HepG2 (cell line): ENCODE results near the gene MRPL14. TPM values are rescaled to one million over a fixed set of nuclear protein-coding genes. Genes with fewer than 3 reads are reported as not detected.

Experiments used
- BHLHE40 ChIP-seq: IDR thresholded peaks from 2 replicates; pipeline ENCODE4 v1.6.1; 2011; ENCODE audit warnings: low read length, improper control_type of control experiment
- CENPX ChIP-seq: sonication (generic); formaldehyde crosslinking; IDR thresholded peaks from 2 replicates; pipeline ENCODE4 v1.9.0; 2021; ENCODE audit warnings: mild to moderate bottlenecking, missing genetic modification reagents, moderate library complexity
- ELF3 ChIP-seq: IDR thresholded peaks from 2 replicates; pipeline ENCODE4 v1.6.1; 2016; ENCODE audit warnings: missing genetic modification reagents, missing compliant biosample characterization
- GTF3A ChIP-seq: sonication (generic); formaldehyde crosslinking; conservative IDR thresholded peaks from 2 replicates; pipeline ENCODE4 v1.4.0; 2020; ENCODE audit warnings: mild to moderate bottlenecking, missing genetic modification reagents
- IKZF4 ChIP-seq: sonication (generic); formaldehyde crosslinking; IDR thresholded peaks from 2 replicates; pipeline ENCODE4 v1.5.1; 2020; ENCODE audit warnings: borderline replicate concordance, mild to moderate bottlenecking, low read depth, missing genetic modification reagents; ENCODE audit errors: not compliant biosample characterization
- KMT2A ChIP-seq: sonication (generic); formaldehyde crosslinking; IDR thresholded peaks from 2 replicates; pipeline ENCODE4 v1.4.0; 2020; ENCODE audit warnings: missing genetic modification reagents
- MED8 ChIP-seq: sonication (generic); formaldehyde crosslinking; IDR thresholded peaks from 2 replicates; pipeline ENCODE4 v1.8.1; 2023; ENCODE audit warnings: mild to moderate bottlenecking, missing genetic modification reagents; ENCODE audit not compliant: insufficient replicate concordance
- NR2F2 ChIP-seq: IDR thresholded peaks from 2 replicates; pipeline ENCODE4 v1.6.1; 2012; ENCODE audit warnings: low read depth, inconsistent platforms, borderline replicate concordance
- RBFOX2 ChIP-seq: fragments of 200-400 bp; formaldehyde crosslinking; IDR thresholded peaks from 2 replicates; pipeline ENCODE4 v1.6.1; 2017; ENCODE audit warnings: low read depth, mild to moderate bottlenecking, low read length
- SMAD1 ChIP-seq: sonication (generic); formaldehyde crosslinking; IDR thresholded peaks from 2 replicates; pipeline ENCODE4 v1.4.0; 2020; ENCODE audit warnings: missing genetic modification reagents, low read depth, mild to moderate bottlenecking, borderline replicate concordance
- SMAD3 ChIP-seq: sonication (generic); formaldehyde crosslinking; IDR thresholded peaks from 2 replicates; pipeline ENCODE4 v1.4.0; 2020; ENCODE audit warnings: missing genetic modification reagents
- SRSF4 ChIP-seq: fragments of 200-400 bp; formaldehyde crosslinking; IDR thresholded peaks from one replicate; pipeline ENCODE4 v1.6.1; 2018; ENCODE audit warnings: mild to moderate bottlenecking, low read depth, low read length, moderate library complexity; ENCODE audit not compliant: poor library complexity, severe bottlenecking
- SRSF9 ChIP-seq: fragments of 200-400 bp; formaldehyde crosslinking; IDR thresholded peaks from 2 replicates; pipeline ENCODE4 v1.6.1; 2018; ENCODE audit warnings: borderline replicate concordance, mild to moderate bottlenecking, low read depth, low read length; ENCODE audit not compliant: insufficient read depth, poor library complexity, severe bottlenecking
- SYNCRIP ChIP-seq: fragments of 200-400 bp; formaldehyde crosslinking; IDR thresholded peaks from 2 replicates; pipeline ENCODE4 v1.6.1; 2018; ENCODE audit warnings: mild to moderate bottlenecking, low read depth, low read length; ENCODE audit not compliant: insufficient read depth
- TCF12 ChIP-seq, 2 experiments: fragments of 450-650 bp in 1 of 2; sonication (generic) in 1 of 2; formaldehyde crosslinking in 1 of 2; IDR thresholded peaks; 2 replicates each; pipeline versions ENCODE4 v1.6.1 to v1.8.0; 2017 to 2022; ENCODE audit warnings: antibody characterized with exemption in 1 of 2, mild to moderate bottlenecking in 1 of 2, missing genetic modification reagents in 1 of 2, moderate library complexity in 1 of 2
- ZFP41 ChIP-seq: sonication (generic); formaldehyde crosslinking; IDR thresholded peaks from 2 replicates; pipeline ENCODE4 v1.4.0; 2020; ENCODE audit warnings: mild to moderate bottlenecking, missing genetic modification reagents, borderline replicate concordance
- ZNF225 ChIP-seq: sonication (generic); formaldehyde crosslinking; IDR thresholded peaks from 2 replicates; pipeline ENCODE4 v1.4.0; 2020; ENCODE audit warnings: mild to moderate bottlenecking, missing genetic modification reagents
- ZNF232 ChIP-seq: sonication (generic); formaldehyde crosslinking; IDR thresholded peaks from 2 replicates; pipeline ENCODE4 v1.4.0; 2020; ENCODE audit warnings: missing genetic modification reagents, borderline replicate concordance
- ZNF276 ChIP-seq: sonication (generic); formaldehyde crosslinking; IDR thresholded peaks from 2 replicates; pipeline ENCODE4 v1.4.0; 2020; ENCODE audit warnings: mild to moderate bottlenecking, low read depth, missing genetic modification reagents
- ZNF354B ChIP-seq: sonication (generic); formaldehyde crosslinking; IDR thresholded peaks from 2 replicates; pipeline ENCODE4 v1.8.0; 2022; ENCODE audit warnings: mild to moderate bottlenecking, missing genetic modification reagents
- ZNF468 ChIP-seq: sonication (generic); formaldehyde crosslinking; IDR thresholded peaks from 2 replicates; pipeline ENCODE4 v1.8.0; 2022; ENCODE audit warnings: mild to moderate bottlenecking, moderate library complexity, missing genetic modification reagents
- ZNF557 ChIP-seq: sonication (generic); formaldehyde crosslinking; IDR thresholded peaks from 2 replicates; pipeline ENCODE4 v1.4.0; 2020; ENCODE audit warnings: missing genetic modification reagents
- ZNF670 ChIP-seq: sonication (generic); formaldehyde crosslinking; IDR thresholded peaks from 2 replicates; pipeline ENCODE4 v1.8.0; 2022; ENCODE audit warnings: mild to moderate bottlenecking, missing genetic modification reagents, borderline replicate concordance
- polyA plus RNA-seq, 8 experiments: library from polyadenylated mRNA; depleted of rRNA in 3 of 8; stranded (reverse) in 7 of 8; unstranded in 1 of 8; fragments of >200 nt; fragmentation: Illumina TruSeq in 4 of 8; extraction: Trizol in 4 of 8; gene quantifications; 2 replicates each; pipeline versions ENCODE4 v1.2.1 to v1.2.3, GENCODE V29; 2011 to 2016; ENCODE audit warnings: low read depth in 4 of 8, missing spikeins in 1 of 8, mixed read lengths in 1 of 8; ENCODE audit not compliant: insufficient read depth in 1 of 8
- total RNA-seq, 5 experiments: library from RNA; depleted of rRNA; stranded (reverse); fragments of >200 nt; fragmentation: Illumina TruSeq; extraction: Trizol; gene quantifications; 2 replicates each; pipeline ENCODE4 v1.2.3, GENCODE V29; 2016; ENCODE audit warnings: low read depth in 1 of 5
- TF ChIP-seq, protein P1 (sequence below): sonication (generic); formaldehyde crosslinking; IDR thresholded peaks from 2 replicates; pipeline ENCODE4 v1.4.0; 2020; ENCODE audit warnings: mild to moderate bottlenecking, missing genetic modification reagents, borderline replicate concordance
- TF ChIP-seq, protein P2 (sequence below): sonication (generic); formaldehyde crosslinking; IDR thresholded peaks from 2 replicates; pipeline ENCODE4 v1.4.0; 2020; ENCODE audit warnings: mild to moderate bottlenecking, low read depth, missing genetic modification reagents

Gene MRPL14
- total and polyA plus RNA-seq, 2 of the 13 experiments (the other 11 are each of a cell fraction or from before 2014, with no cell fraction given): 157 to 178 TPM

DNA sequence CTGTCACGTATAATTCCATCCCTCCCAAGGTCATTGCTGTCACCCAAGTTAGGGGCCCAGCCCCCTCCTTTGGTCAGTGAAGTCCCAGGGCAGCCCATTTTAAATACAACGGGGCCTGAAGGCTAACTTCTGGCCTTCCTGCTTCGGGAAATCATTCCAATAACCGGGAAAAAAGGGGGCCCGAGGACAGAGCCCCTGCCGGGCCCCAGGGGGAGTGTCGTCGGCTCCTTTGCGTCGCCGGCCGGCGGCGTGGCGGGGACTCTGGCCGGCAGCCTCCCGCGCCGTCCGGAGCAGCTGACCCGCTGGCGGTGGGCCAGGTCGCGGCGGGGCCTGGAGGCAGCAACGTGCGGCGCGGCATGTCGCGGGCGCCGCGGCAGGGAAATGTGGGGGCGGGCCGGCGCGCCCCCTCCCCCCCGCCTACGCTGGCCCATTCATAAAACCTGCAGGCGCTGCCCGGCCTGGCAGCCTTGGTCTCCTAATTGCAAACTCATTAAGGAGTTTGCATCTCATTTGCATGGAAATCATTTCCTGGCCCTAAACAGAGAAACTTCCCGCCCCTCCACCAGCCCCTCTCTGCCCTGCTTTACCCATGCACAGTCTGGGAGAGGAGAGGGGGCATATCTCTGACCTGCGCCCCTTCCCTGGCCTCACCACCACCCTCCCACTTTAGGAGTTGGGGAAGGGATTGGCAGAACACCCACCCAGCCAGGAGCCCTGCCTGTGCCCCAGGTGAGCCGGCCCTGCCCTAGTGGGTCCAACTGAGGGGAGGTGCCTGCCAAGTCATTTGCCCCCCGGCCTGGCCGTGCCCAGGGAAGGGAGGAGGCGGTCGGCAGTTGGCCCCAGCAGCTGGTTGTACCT, 50.7 kb downstream of the MRPL14 start (continued):
- TF ChIP-seq ZNF468 (CRISPR knock-in tag) (no peak), KMT2A (CRISPR knock-in tag) (no peak), MED8 (CRISPR knock-in tag) (peak; percentile 84), TCF12 (IDR thresholded peaks at IDR 0.05) (no peak), TCF12 (CRISPR knock-in tag; IDR thresholded peaks at IDR 0.05) (no peak; the same call in none of the 2 replicates), NR2F2 (no peak), IKZF4 (CRISPR knock-in tag) (no peak), ZNF232 (0 out of 2 replicates have a peak, but pooled peaks have one; percentile 36), GTF3A (CRISPR knock-in tag) (no peak), ZNF276 (CRISPR knock-in tag) (no peak), BHLHE40 (peak; percentile 50; the same call in 1 of the 2 replicates), ZNF557 (CRISPR knock-in tag) (no peak), ZNF354B (CRISPR knock-in tag) (no peak), SRSF9 (no peak), CENPX (CRISPR knock-in tag) (no peak), ZNF670 (no peak), SMAD3 (no peak), SMAD1 (CRISPR knock-in tag) (peak; percentile 46; the same call in 1 of the 2 replicates), ZNF225 (CRISPR knock-in tag) (0 out of 2 replicates have a peak, but pooled peaks have one; percentile 11), SYNCRIP (no peak), RBFOX2 (peak; percentile 90), ZFP41 (CRISPR knock-in tag) (0 out of 2 replicates have a peak, but pooled peaks have one; percentile 12), ELF3 (CRISPR knock-in tag) (no peak; the same call in 1 of the 2 replicates), SRSF4 (no peak)
- TF ChIP-seq, protein P1, sequence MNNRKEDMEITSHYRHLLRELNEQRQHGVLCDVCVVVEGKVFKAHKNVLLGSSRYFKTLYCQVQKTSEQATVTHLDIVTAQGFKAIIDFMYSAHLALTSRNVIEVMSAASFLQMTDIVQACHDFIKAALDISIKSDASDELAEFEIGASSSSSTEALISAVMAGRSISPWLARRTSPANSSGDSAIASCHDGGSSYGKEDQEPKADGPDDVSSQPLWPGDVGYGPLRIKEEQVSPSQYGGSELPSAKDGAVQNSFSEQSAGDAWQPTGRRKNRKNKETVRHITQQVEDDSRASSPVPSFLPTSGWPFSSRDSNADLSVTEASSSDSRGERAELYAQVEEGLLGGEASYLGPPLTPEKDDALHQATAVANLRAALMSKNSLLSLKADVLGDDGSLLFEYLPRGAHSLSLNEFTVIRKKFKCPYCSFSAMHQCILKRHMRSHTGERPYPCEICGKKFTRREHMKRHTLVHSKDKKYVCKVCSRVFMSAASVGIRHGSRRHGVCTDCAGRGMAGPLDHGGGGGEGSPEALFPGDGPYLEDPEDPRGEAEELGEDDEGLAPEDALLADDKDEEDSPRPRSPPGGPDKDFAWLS (CRISPR knock-in tag): no peak
- TF ChIP-seq, protein P2, sequence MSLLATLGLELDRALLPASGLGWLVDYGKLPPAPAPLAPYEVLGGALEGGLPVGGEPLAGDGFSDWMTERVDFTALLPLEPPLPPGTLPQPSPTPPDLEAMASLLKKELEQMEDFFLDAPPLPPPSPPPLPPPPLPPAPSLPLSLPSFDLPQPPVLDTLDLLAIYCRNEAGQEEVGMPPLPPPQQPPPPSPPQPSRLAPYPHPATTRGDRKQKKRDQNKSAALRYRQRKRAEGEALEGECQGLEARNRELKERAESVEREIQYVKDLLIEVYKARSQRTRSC (CRISPR knock-in tag): no peak
